Activated naive CD8-positive, alpha-beta T cell treated with anti-CD3 and anti-CD28 coated beads, Interleukin-2, amount 50 U/mL, for 24 hours (primary cell): Measurements from ENCODE around the gene CBX7.
"Not testable (repeated sequence)": the region's sequence is repeated elsewhere in the genome, so short reads cannot be mapped to it uniquely, and the experiment has no call there.

ENCODE experiments used
- ATAC-seq: fragments of 150-1000 bp; cut with Tn5 transposase; one replicate; pipeline ENCODE4 v1.10.0; 2021
- DNase-seq: peaks from one replicate; pipeline ENCODE4 v3.0.0; 2021
- H3K27ac Mint-ChIP-seq: one replicate; pipeline ENCODE4 v1.8.0; 2021; ENCODE audit warnings: mild to moderate bottlenecking, mixed read lengths
- H3K27me3 Mint-ChIP-seq: one replicate; pipeline ENCODE4 v1.8.0; 2021; ENCODE audit warnings: mixed read lengths
- H3K36me3 Mint-ChIP-seq: one replicate; pipeline ENCODE4 v1.8.0; 2021; ENCODE audit warnings: low read depth, mixed read lengths
- H3K4me1 Mint-ChIP-seq: one replicate; pipeline ENCODE4 v1.8.0; 2021; ENCODE audit warnings: mixed read lengths
- H3K4me3 Mint-ChIP-seq: one replicate; pipeline ENCODE4 v1.8.0; 2021; ENCODE audit warnings: mild to moderate bottlenecking, moderate library complexity, mixed read lengths
- H3K9me3 Mint-ChIP-seq: one replicate; pipeline ENCODE4 v1.8.0; 2021; ENCODE audit warnings: mixed read lengths

CBX7 gene

GRCh38 chr22:39166547-39166946 is 14.1 kb upstream of the CBX7 start:
- peaks cover 10% of the 10 kb centered on the region for H3K4me1 Mint-ChIP-seq
- H3K36me3 Mint-ChIP-seq, result no peaks in the 10 kb centered on the region
- ATAC-seq, result no peak

GRCh38 chr22:39156093-39156492 is 3.6 kb upstream of the CBX7 start:
- not testable (repeated sequence) for H3K36me3 Mint-ChIP-seq, DNase-seq, H3K9me3 Mint-ChIP-seq, H3K4me3 Mint-ChIP-seq, ATAC-seq, H3K27ac Mint-ChIP-seq, H3K4me1 Mint-ChIP-seq
- H3K27me3 Mint-ChIP-seq, result peaks cover 15% of the 10 kb centered on the region

More at GRCh38 chr22:39166547-39166946, 14.1 kb upstream of the CBX7 start:
- Mint-ChIP-seq H3K27ac (no peak overlapping the region), H3K27me3 (peaks cover 2% of the 10 kb centered on the region), H3K4me3 (no peak overlapping the region), H3K9me3 (no peaks in the 10 kb centered on the region)
- DNase-seq, result no peak

- peaks cover 15% of the 10 kb centered on the region for H3K4me1 Mint-ChIP-seq
- H3K4me3 Mint-ChIP-seq, result no peak overlapping the region
- ATAC-seq (no peak), DNase-seq (no peak)
- H3K27me3 Mint-ChIP-seq, result peaks cover 15% of the 10 kb centered on the region
- no peak overlapping the region for H3K27ac Mint-ChIP-seq
- no peaks in the 10 kb centered on the region for H3K9me3 Mint-ChIP-seq
- H3K36me3 Mint-ChIP-seq, result no peaks in the 10 kb centered on the region
These were observed 2.9 kb upstream of the CBX7 start for GRCh38 chr22:39155421-39155820.

- Mint-ChIP-seq H3K27me3 (peaks cover 15% of the 10 kb centered on the region), H3K4me3 (peak overlapping the region; percentile 78), H3K27ac (peak overlapping the region; percentile 83), H3K9me3 (no peaks in the 10 kb centered on the region), H3K4me1 (peaks cover 34% of the 10 kb centered on the region), H3K36me3 (no peaks in the 10 kb centered on the region)
- ATAC-seq, result no peak
- DNase-seq, result no peak
These were observed 789 bp upstream of the CBX7 start for GRCh38 chr22:39153220-39153717.

GRCh38 chr22:39152024-39152510 is 413 bp downstream of the CBX7 start:
- Mint-ChIP-seq H3K4me3 (peak overlapping the region; percentile 64), H3K9me3 (no peaks in the 10 kb centered on the region), H3K4me1 (peaks cover 42% of the 10 kb centered on the region), H3K36me3 (no peaks in the 10 kb centered on the region), H3K27ac (no peak overlapping the region), H3K27me3 (peaks cover 15% of the 10 kb centered on the region)
- ATAC-seq (no peak), DNase-seq (no peak)

GRCh38 chr22:39151329-39151975 is 1.0 kb downstream of the CBX7 start:
- DNase-seq (no peak), ATAC-seq (no peak)
- H3K27ac Mint-ChIP-seq, result peak overlapping the region; percentile 68
- H3K9me3 Mint-ChIP-seq, result no peaks in the 10 kb centered on the region
- peak overlapping the region; percentile 64 for H3K4me3 Mint-ChIP-seq
- peaks cover 46% of the 10 kb centered on the region for H3K4me1 Mint-ChIP-seq
- H3K36me3 Mint-ChIP-seq, result no peaks in the 10 kb centered on the region
- H3K27me3 Mint-ChIP-seq, result peaks cover 15% of the 10 kb centered on the region

- H3K27ac Mint-ChIP-seq, result peak overlapping the region; percentile 68
- peak overlapping the region; percentile 64 for H3K4me3 Mint-ChIP-seq
- ATAC-seq, result no peak
- DNase-seq, result no peak
- no peaks in the 10 kb centered on the region for H3K9me3 Mint-ChIP-seq
- peaks cover 52% of the 10 kb centered on the region for H3K4me1 Mint-ChIP-seq
- peaks cover 15% of the 10 kb centered on the region for H3K27me3 Mint-ChIP-seq
- no peaks in the 10 kb centered on the region for H3K36me3 Mint-ChIP-seq
These were observed 1.6 kb downstream of the CBX7 start for GRCh38 chr22:39150848-39151215.

GRCh38 chr22:39149915-39150847 is 2.3 kb downstream of the CBX7 start:
- H3K4me1 Mint-ChIP-seq, result peaks cover 52% of the 10 kb centered on the region
- peak overlapping the region; percentile 68 for H3K27ac Mint-ChIP-seq
- DNase-seq (no peak), ATAC-seq (no peak)
- no peaks in the 10 kb centered on the region for H3K36me3 Mint-ChIP-seq
- H3K4me3 Mint-ChIP-seq, result no peak overlapping the region
- no peaks in the 10 kb centered on the region for H3K9me3 Mint-ChIP-seq
- H3K27me3 Mint-ChIP-seq, result peaks cover 15% of the 10 kb centered on the region

GRCh38 chr22:39148727-39149535 is 3.5 kb downstream of the CBX7 start:
- Mint-ChIP-seq H3K9me3 (no peaks in the 10 kb centered on the region), H3K4me3 (no peak overlapping the region), H3K4me1 (peaks cover 59% of the 10 kb centered on the region), H3K27ac (peak overlapping the region; percentile 55), H3K27me3 (peaks cover 7% of the 10 kb centered on the region), H3K36me3 (no peaks in the 10 kb centered on the region)
- ATAC-seq (peak; percentile 12), DNase-seq (peak; percentile 77)

GRCh38 chr22:39148026-39148726 is 4.3 kb downstream of the CBX7 start:
- Mint-ChIP-seq H3K27ac (peak overlapping the region; percentile 55), H3K27me3 (no peaks in the 10 kb centered on the region), H3K4me1 (peaks cover 54% of the 10 kb centered on the region), H3K36me3 (no peaks in the 10 kb centered on the region), H3K4me3 (no peak overlapping the region), H3K9me3 (no peaks in the 10 kb centered on the region)
- ATAC-seq (no peak), DNase-seq (no peak)

- Mint-ChIP-seq H3K36me3 (no peaks in the 10 kb centered on the region), H3K9me3 (no peaks in the 10 kb centered on the region), H3K27me3 (no peaks in the 10 kb centered on the region), H3K4me3 (no peak overlapping the region), H3K27ac (peak overlapping the region; percentile 55), H3K4me1 (peaks cover 54% of the 10 kb centered on the region)
- DNase-seq (no peak), ATAC-seq (no peak)
These were observed 5.0 kb downstream of the CBX7 start for GRCh38 chr22:39147335-39148025.

GRCh38 chr22:39146256-39147101 is 6.0 kb downstream of the CBX7 start:
- ATAC-seq (no peak), DNase-seq (no peak)
- H3K36me3 Mint-ChIP-seq, result no peaks in the 10 kb centered on the region
- H3K9me3 Mint-ChIP-seq, result no peaks in the 10 kb centered on the region
- H3K4me3 Mint-ChIP-seq, result peak overlapping the region; percentile 71
- H3K27ac Mint-ChIP-seq, result peak overlapping the region; percentile 72
- peaks cover 54% of the 10 kb centered on the region for H3K4me1 Mint-ChIP-seq
- H3K27me3 Mint-ChIP-seq, result no peaks in the 10 kb centered on the region
